Fibroblast of lung (primary cell): ENCODE results near the gene VAMP7. TPM values are rescaled to one million over a fixed set of nuclear protein-coding genes. Genes with fewer than 3 reads are reported as not detected.

ENCODE experiments used
- DNase-seq, 2 donors: peaks; one replicate each; pipeline versions ENCODE4 v3.0.0 to v3.0.0-alpha.2; 2010; ENCODE audit warnings: low read depth in 2 of 2
- H2AFZ ChIP-seq: 2 replicates; pipeline ENCODE4 v1.5.1; 2012; ENCODE audit warnings: low read length, control low read depth, inconsistent platforms
- H3K27ac ChIP-seq: 2 replicates; pipeline ENCODE4 v1.5.1; 2011; ENCODE audit warnings: low read length, control low read depth; ENCODE audit not compliant: insufficient read depth
- H3K27me3 ChIP-seq: 2 replicates; pipeline ENCODE4 v1.5.1; 2011; ENCODE audit warnings: mild to moderate bottlenecking, low read length; ENCODE audit not compliant: control insufficient read depth, insufficient read depth
- H3K36me3 ChIP-seq: 2 replicates; pipeline ENCODE4 v1.5.1; 2011; ENCODE audit warnings: low read length; ENCODE audit not compliant: control insufficient read depth, insufficient read depth
- H3K4me1 ChIP-seq: 2 replicates; pipeline ENCODE4 v1.5.1; 2011; ENCODE audit warnings: low read length; ENCODE audit not compliant: control insufficient read depth, insufficient read depth; ENCODE audit errors: extremely low read depth
- H3K4me2 ChIP-seq: 2 replicates; pipeline ENCODE4 v1.5.1; 2011; ENCODE audit warnings: low read length, control low read depth; ENCODE audit not compliant: insufficient read depth; ENCODE audit errors: extremely low read depth
- H3K4me3 ChIP-seq, 4 experiments: fragments of 200-600 bp in 1 of 4; sonication (generic) in 1 of 4; replicated peaks in 1 of 4; 2 replicates each; pipeline ENCODE4 v1.5.1; 2011 to 2016; ENCODE audit warnings: low read length in 4 of 4, low read depth in 3 of 4, mild to moderate bottlenecking in 3 of 4, control low read depth in 2 of 4, inconsistent platforms in 1 of 4, mixed read lengths in 1 of 4; ENCODE audit not compliant: insufficient read depth in 1 of 4; ENCODE audit errors: control extremely low read depth in 1 of 4
- H3K79me2 ChIP-seq: 2 replicates; pipeline ENCODE4 v1.5.1; 2012; ENCODE audit warnings: mild to moderate bottlenecking, low read length, inconsistent platforms; ENCODE audit not compliant: control insufficient read depth, insufficient read depth
- H3K9ac ChIP-seq: 2 replicates; pipeline ENCODE4 v1.5.1; 2011; ENCODE audit warnings: mild to moderate bottlenecking, low read length, control low read depth; ENCODE audit not compliant: insufficient read depth
- H3K9me3 ChIP-seq: 2 replicates; pipeline ENCODE4 v1.5.1; 2012; ENCODE audit warnings: low read depth, low read length; ENCODE audit not compliant: control insufficient read depth, insufficient read depth
- H4K20me1 ChIP-seq: 2 replicates; pipeline ENCODE4 v1.5.1; 2011; ENCODE audit warnings: low read length; ENCODE audit not compliant: control insufficient read depth, insufficient read depth; ENCODE audit errors: extremely low read depth
- CTCF ChIP-seq, 2 donors: IDR thresholded peaks in 1 of 2; conservative IDR thresholded peaks in 1 of 2; 1 replicate in 1 of 2; 2 replicates in 1 of 2; pipeline ENCODE4 v1.5.1; 2011 to 2012; ENCODE audit warnings: low read length in 2 of 2, control low read depth in 1 of 2, inconsistent platforms in 1 of 2, low read depth in 1 of 2, mild to moderate bottlenecking in 1 of 2
- EZH2 ChIP-seq: IDR thresholded peaks from 2 replicates; pipeline ENCODE4 v1.5.1; 2012; ENCODE audit warnings: low read length, control low read depth, mild to moderate bottlenecking; ENCODE audit errors: missing control alignments
- polyA plus RNA-seq, 2 donors: library from polyadenylated mRNA; depleted of rRNA in 1 of 2; stranded (reverse) in 1 of 2; unstranded in 1 of 2; fragments of >200 nt; gene quantifications; 2 replicates each; pipeline ENCODE4 v1.2.1, GENCODE V29; 2011 to 2012; ENCODE audit warnings: missing spikeins in 1 of 2
- total RNA-seq: library from RNA; depleted of rRNA; stranded (reverse); fragments of >200 nt; gene quantifications from 2 replicates; pipeline ENCODE4 v1.2.1, GENCODE V29; 2014

Gene VAMP7
- total and polyA plus RNA-seq, 2 donors (not counting 1 experiment from before 2014, with no cell fraction given) = 40.1 to 68.4 TPM

GRCh38 chrX:155888139-155888538, 7.0 kb downstream of the VAMP7 start:
- H2AFZ ChIP-seq = no peak overlapping the region

GRCh38 chrX:155889328-155889727, 8.2 kb downstream of the VAMP7 start:
- H3K79me2 ChIP-seq = no peaks in the 10 kb centered on the region
- H3K4me3 ChIP-seq = no peak overlapping the region
- no peak overlapping the region for H2AFZ ChIP-seq
- no peaks in the 10 kb centered on the region for H3K9me3 ChIP-seq
- H3K9ac ChIP-seq = no peak overlapping the region
- no peaks in the 10 kb centered on the region for H3K27me3 ChIP-seq
- H3K4me1 ChIP-seq = peaks cover 2% of the 10 kb centered on the region
- H3K36me3 ChIP-seq = no peaks in the 10 kb centered on the region
- no peak overlapping the region for H3K27ac ChIP-seq
- no peak overlapping the region for H3K4me2 ChIP-seq
- TF ChIP-seq EZH2 = no peak
- TF ChIP-seq CTCF (conservative IDR thresholded peaks at IDR 0.05 in 1 of 2, IDR thresholded peaks at IDR 0.05 in 1 of 2; ENCODE audit: low read depth in 1 of 2, low read length in 2 of 2) = no peak
- DNase-seq = no peak
- no peaks in the 10 kb centered on the region for H4K20me1 ChIP-seq

More at GRCh38 chrX:155888139-155888538, 7.0 kb downstream of the VAMP7 start:
- H3K4me1 ChIP-seq = peaks cover 2% of the 10 kb centered on the region
- H4K20me1 ChIP-seq = no peaks in the 10 kb centered on the region
- no peak overlapping the region for H3K4me2 ChIP-seq
- no peaks in the 10 kb centered on the region for H3K9me3 ChIP-seq
- H3K4me3 ChIP-seq = no peak overlapping the region
- H3K36me3 ChIP-seq = no peaks in the 10 kb centered on the region
- TF ChIP-seq EZH2 = no peak
- TF ChIP-seq CTCF (conservative IDR thresholded peaks at IDR 0.05 in 1 of 2, IDR thresholded peaks at IDR 0.05 in 1 of 2; ENCODE audit: low read depth in 1 of 2, low read length in 2 of 2) = no peak
- peak; percentile 65 to 82 for DNase-seq
- no peak overlapping the region for H3K27ac ChIP-seq
- no peak overlapping the region for H3K9ac ChIP-seq
- H3K79me2 ChIP-seq = peaks cover 1% of the 10 kb centered on the region
- H3K27me3 ChIP-seq = no peaks in the 10 kb centered on the region

GRCh38 chrX:155891446-155892210, 10.5 kb downstream of the VAMP7 start:
- Histone ChIP-seq H3K9ac (no peak overlapping the region), H3K79me2 (no peaks in the 10 kb centered on the region), H3K27me3 (no peaks in the 10 kb centered on the region), H3K4me1 (peaks cover 2% of the 10 kb centered on the region), H3K27ac (no peak overlapping the region), H3K4me2 (no peak overlapping the region), H4K20me1 (no peaks in the 10 kb centered on the region), H3K36me3 (no peaks in the 10 kb centered on the region), H3K9me3 (no peaks in the 10 kb centered on the region), H2AFZ (no peak overlapping the region), H3K4me3 (no peak overlapping the region)
- DNase-seq = no peak
- TF ChIP-seq CTCF (conservative IDR thresholded peaks at IDR 0.05 in 1 of 2, IDR thresholded peaks at IDR 0.05 in 1 of 2; ENCODE audit: low read depth in 1 of 2, low read length in 2 of 2) = no peak
- TF ChIP-seq EZH2 = no peak
